ENCODE results near the gene SYK. TPM values are rescaled to one million over a fixed set of nuclear protein-coding genes. Genes with fewer than 3 reads are reported as not detected.
"Not testable (repeated sequence)": the region's sequence is repeated elsewhere in the genome, so short reads cannot be mapped to it uniquely, and the experiment has no call there.

The SYK gene
- 10 to 100 TPM in 1 of 4 donors, 1 to 10 TPM in 3; 7.0 to 16.6 (median 8.7) TPM for total RNA-seq

DNA sequence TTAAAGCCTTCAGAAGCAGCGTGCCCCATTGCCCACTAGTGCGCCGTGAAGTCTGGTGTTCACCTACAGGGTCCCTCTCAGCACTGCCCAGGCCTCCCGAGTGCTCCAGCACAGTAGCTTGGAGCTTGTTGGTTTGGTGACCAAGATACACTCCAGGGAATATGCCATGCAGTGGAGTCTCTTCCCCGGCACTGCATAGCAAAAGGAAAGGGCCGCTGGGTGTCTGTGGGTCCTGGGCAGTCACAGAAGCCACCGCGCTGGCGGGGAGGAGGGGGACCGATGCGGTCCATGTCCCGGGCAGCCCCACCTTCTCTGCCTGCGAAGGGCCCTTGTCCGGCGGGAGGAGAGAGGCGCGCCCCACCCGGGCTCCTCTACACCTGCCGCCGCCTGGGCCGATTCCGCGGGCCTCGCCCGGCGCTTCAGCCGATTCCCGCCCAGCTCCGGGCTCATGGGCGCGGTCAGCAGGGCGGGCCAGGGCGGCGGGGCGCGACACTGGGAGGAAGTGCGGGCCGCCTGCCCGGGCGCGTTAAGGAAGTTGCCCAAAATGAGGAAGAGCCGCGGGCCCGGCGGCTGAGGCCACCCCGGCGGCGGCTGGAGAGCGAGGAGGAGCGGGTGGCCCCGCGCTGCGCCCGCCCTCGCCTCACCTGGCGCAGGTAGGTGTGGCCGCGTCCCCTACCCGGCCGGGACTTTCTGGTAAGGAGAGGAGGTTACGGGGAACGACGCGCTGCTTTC is at the start of gene SYK:
TSS of gene SYK (plus strand) at position 579 of the 732 bp plus-strand sequence. CDS start 42,080 bp downstream, outside the sequence.
- peaks cover 6 to 54% (median 21%) of the 10 kb centered on the region in 4 donors for H3K27me3 ChIP-seq
- peak within 1 kb of the TSS in 3 of 4 donors; percentile 56 to 72 (median 67) for H3K27ac ChIP-seq (replicated peaks in 1 of 4)
- WGBS, result 2% methylated on average over 11 of the region's 64 CpGs
- intact Hi-C loops (cut with DNase I), result no loop called here
- peak within 1 kb of the TSS; percentile 47 to 61 (median 50) for H3K4me3 ChIP-seq
- DNase-seq (ENCODE audit: extremely low spot score), result no peak
- TF ChIP-seq EP300 (IDR thresholded peaks at IDR 0.05), result no peak
- TF ChIP-seq POLR2AphosphoS5 (IDR thresholded peaks at IDR 0.05), result peak in 1 of 2 donors; percentile 4
- peaks cover 9 to 16% (median 12%) of the 10 kb centered on the region in 4 donors for H3K4me1 ChIP-seq
- H3K36me3 ChIP-seq, result no peaks in the 10 kb centered on the region
- no peaks in the 10 kb centered on the region for H3K9me3 ChIP-seq

- 55% methylated on average over 8 of the region's 13 CpGs for WGBS
- H3K4me1 ChIP-seq; H3K27ac ChIP-seq (replicated peaks in 1 of 4); H3K27me3 ChIP-seq; intact Hi-C loops (cut with DNase I); DNase-seq (ENCODE audit: extremely low spot score); H3K36me3 ChIP-seq; H3K4me3 ChIP-seq; H3K9me3 ChIP-seq: not testable (repeated sequence)
- TF ChIP-seq CTCF (IDR thresholded peaks at IDR 0.05), result peak; percentile 43 to 46 (median 44)
Observed at GRCh38 chr9:90755514-90756371, 45.9 kb upstream of the SYK start.

GRCh38 chr9:90760577-90760976 is 41.0 kb upstream of the SYK start:
- H3K27me3 ChIP-seq; intact Hi-C loops (cut with DNase I); H3K4me1 ChIP-seq; H3K9me3 ChIP-seq; H3K4me3 ChIP-seq; H3K36me3 ChIP-seq; DNase-seq (ENCODE audit: extremely low spot score); H3K27ac ChIP-seq (replicated peaks in 1 of 4): not testable (repeated sequence)
- 78% methylated on average over 5 of the region's 14 CpGs for WGBS

DNA sequence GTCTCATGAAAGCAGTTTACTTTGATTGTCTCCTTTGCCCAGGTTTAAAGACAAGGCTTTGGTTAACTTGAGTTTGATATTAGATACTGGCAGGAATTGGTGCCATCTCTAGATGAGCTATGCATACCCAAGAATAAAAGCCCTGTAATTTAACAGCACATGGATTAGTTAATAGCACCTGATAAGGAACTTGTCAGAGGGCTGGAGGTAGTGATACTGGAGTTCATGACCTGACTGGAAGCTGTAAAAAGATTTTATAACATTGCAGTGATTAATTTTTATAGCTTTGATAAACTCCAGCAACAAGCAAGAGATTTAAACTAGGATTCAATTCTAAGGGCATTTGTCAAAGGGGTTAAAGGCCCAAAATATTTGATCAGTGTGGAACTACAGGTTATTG is 34.9 kb upstream of the SYK start:
- Histone ChIP-seq H3K4me3 (no peak overlapping the region), H3K4me1 (no peaks in the 10 kb centered on the region), H3K9me3 (no peaks in the 10 kb centered on the region), H3K27ac (replicated peaks in 1 of 4) (no peak overlapping the region), H3K36me3 (no peaks in the 10 kb centered on the region), H3K27me3 (peaks cover 0 to 3% (median 0%) of the 10 kb centered on the region in 4 donors)
- no peak for DNase-seq (ENCODE audit: extremely low spot score)
- TF ChIP-seq EP300 (IDR thresholded peaks at IDR 0.05) (no peak), POLR2A (IDR thresholded peaks at IDR 0.05; ENCODE audit: low read depth) (no peak), POLR2AphosphoS5 (IDR thresholded peaks at IDR 0.05) (no peak), CTCF (IDR thresholded peaks at IDR 0.05) (no peak)
- intact Hi-C loops (cut with DNase I), result no loop called here

- H3K4me3 ChIP-seq, result no peak overlapping the region
- no peaks in the 10 kb centered on the region for H3K9me3 ChIP-seq
- no peaks in the 10 kb centered on the region for H3K4me1 ChIP-seq
- no peak overlapping the region for H3K27ac ChIP-seq (replicated peaks in 1 of 4)
- TF ChIP-seq POLR2AphosphoS5 (IDR thresholded peaks at IDR 0.05) (no peak), CTCF (IDR thresholded peaks at IDR 0.05) (no peak), EP300 (IDR thresholded peaks at IDR 0.05) (no peak), POLR2A (IDR thresholded peaks at IDR 0.05; ENCODE audit: low read depth) (no peak)
- 96% methylated on average over 1 of the region's 1 CpG for WGBS
- intact Hi-C loops (cut with DNase I), result no loop called here
- H3K36me3 ChIP-seq, result no peaks in the 10 kb centered on the region
- no peak for DNase-seq (ENCODE audit: extremely low spot score)
- H3K27me3 ChIP-seq, result peaks cover 0 to 3% (median 0%) of the 10 kb centered on the region in 4 donors
Observed at GRCh38 chr9:90767523-90768100, 34.0 kb upstream of the SYK start.
